HG03558 (cell line): ENCODE measurements around the gene IFNGR2.
"Not testable (repeated sequence)": the region's sequence is repeated elsewhere in the genome, so short reads cannot be mapped to it uniquely, and the experiment has no call there.

ENCODE experiments used
- ATAC-seq: cut with Tn5 transposase; IDR thresholded peaks from one replicate; pipeline ENCODE4 v1.9.1; 2021; ENCODE audit warnings: moderate number of reproducible peaks; ENCODE audit not compliant: unreplicated experiment; ENCODE audit errors: extremely low read depth

IFNGR2 gene

GRCh38 chr21:33398361-33398760, 4.9 kb upstream of the IFNGR2 start:
- no peak for ATAC-seq

GRCh38 chr21:33401630-33401992, 1.6 kb upstream of the IFNGR2 start:
- ATAC-seq, result no peak

- ATAC-seq, result no peak
Measured at GRCh38 chr21:33402001-33402979, 923 bp upstream of the IFNGR2 start.

GRCh38 chr21:33403786-33404585, 773 bp downstream of the IFNGR2 start:
- no peak for ATAC-seq

- ATAC-seq, result no peak
Measured at GRCh38 chr21:33406493-33406892, 3.3 kb downstream of the IFNGR2 start.

- no peak for ATAC-seq
Measured at GRCh38 chr21:33411949-33412430, 8.8 kb downstream of the IFNGR2 start.

GRCh38 chr21:33412439-33412831, 9.2 kb downstream of the IFNGR2 start:
- not testable (repeated sequence) for ATAC-seq

GRCh38 chr21:33412832-33413519, 9.8 kb downstream of the IFNGR2 start:
- no peak for ATAC-seq

GRCh38 chr21:33414068-33414467, 10.9 kb downstream of the IFNGR2 start:
- ATAC-seq, result no peak

GRCh38 chr21:33414926-33415325, 11.7 kb downstream of the IFNGR2 start:
- ATAC-seq, result no peak

GRCh38 chr21:33418691-33419090, 15.5 kb downstream of the IFNGR2 start:
- no peak for ATAC-seq

GRCh38 chr21:33419538-33420123, 16.4 kb downstream of the IFNGR2 start:
- ATAC-seq, result no peak

- ATAC-seq, result no peak
Measured at GRCh38 chr21:33421713-33422393, 18.6 kb downstream of the IFNGR2 start.

- no peak for ATAC-seq
Measured at GRCh38 chr21:33424214-33424613, 21.0 kb downstream of the IFNGR2 start.

- no peak for ATAC-seq
Measured at GRCh38 chr21:33425825-33426224, 22.6 kb downstream of the IFNGR2 start.

GRCh38 chr21:33427051-33427450, 23.8 kb downstream of the IFNGR2 start:
- ATAC-seq, result no peak

GRCh38 chr21:33428669-33429068, 25.5 kb downstream of the IFNGR2 start:
- ATAC-seq, result no peak

GRCh38 chr21:33430858-33431257, 27.6 kb downstream of the IFNGR2 start:
- no peak for ATAC-seq

GRCh38 chr21:33432496-33432895, 29.3 kb downstream of the IFNGR2 start:
- no peak for ATAC-seq

GRCh38 chr21:33433001-33433400, 29.8 kb downstream of the IFNGR2 start:
- no peak for ATAC-seq
